ENCODE results near the gene TEDC1.
A peak's percentile ranks its signal among the peaks of the same experiment; 100 is the strongest.

TEDC1 gene

GRCh38 chr14:105468621-105469241 lies 22.3 kb upstream of the TEDC1 start:
- H3K27ac ChIP-seq (ENCODE audit: insufficient read depth, low read depth, low read length, poor library complexity, severe bottlenecking): no peak overlapping the region
- peaks cover 19% of the 10 kb centered on the region for H3K4me1 ChIP-seq (ENCODE audit: control insufficient read depth, insufficient read depth, low read length)
- peaks cover 6% of the 10 kb centered on the region for H3K36me3 ChIP-seq (ENCODE audit: control insufficient read depth, insufficient read depth, low read length)
- no peaks in the 10 kb centered on the region for H3K9me3 ChIP-seq (ENCODE audit: control insufficient read depth, low read length)
- H3K4me3 ChIP-seq (ENCODE audit: insufficient read depth, low read depth, low read length): no peak overlapping the region
- no peaks in the 10 kb centered on the region for H3K27me3 ChIP-seq (ENCODE audit: control insufficient read depth, insufficient read depth, low read length, poor library complexity, severe bottlenecking)
- WGBS, 2 experiments: 91 to 92% methylated on average over 19 of the region's 19 CpGs

GRCh38 chr14:105469456-105470349 lies 21.3 kb upstream of the TEDC1 start:
- H3K27ac ChIP-seq (ENCODE audit: insufficient read depth, low read depth, low read length, poor library complexity, severe bottlenecking): no peak overlapping the region
- peaks cover 21% of the 10 kb centered on the region for H3K4me1 ChIP-seq (ENCODE audit: control insufficient read depth, insufficient read depth, low read length)

GRCh38 chr14:105470350-105471296 lies 20.4 kb upstream of the TEDC1 start:
- peaks cover 3% of the 10 kb centered on the region for H3K36me3 ChIP-seq (ENCODE audit: control insufficient read depth, insufficient read depth, low read length)
- H3K4me1 ChIP-seq (ENCODE audit: control insufficient read depth, insufficient read depth, low read length): peaks cover 25% of the 10 kb centered on the region
- H3K9me3 ChIP-seq (ENCODE audit: control insufficient read depth, low read length): no peaks in the 10 kb centered on the region
- H3K4me3 ChIP-seq (ENCODE audit: insufficient read depth, low read depth, low read length): no peak overlapping the region
- WGBS, 2 experiments: 84% methylated on average over 27 to 32 of the region's 34 CpGs
- peaks cover 10% of the 10 kb centered on the region for H3K27me3 ChIP-seq (ENCODE audit: control insufficient read depth, insufficient read depth, low read length, poor library complexity, severe bottlenecking)
- H3K27ac ChIP-seq (ENCODE audit: insufficient read depth, low read depth, low read length, poor library complexity, severe bottlenecking): peak overlapping the region; percentile 19

More at GRCh38 chr14:105469456-105470349, 21.3 kb upstream of the TEDC1 start:
- no peaks in the 10 kb centered on the region for H3K9me3 ChIP-seq (ENCODE audit: control insufficient read depth, low read length)
- H3K36me3 ChIP-seq (ENCODE audit: control insufficient read depth, insufficient read depth, low read length): peaks cover 3% of the 10 kb centered on the region
- WGBS, 2 experiments: 93 to 94% methylated on average over 54 of the region's 54 CpGs
- H3K4me3 ChIP-seq (ENCODE audit: insufficient read depth, low read depth, low read length): no peak overlapping the region
- H3K27me3 ChIP-seq (ENCODE audit: control insufficient read depth, insufficient read depth, low read length, poor library complexity, severe bottlenecking): peaks cover under 1% of the 10 kb centered on the region

GRCh38 chr14:105471297-105471821 lies 19.7 kb upstream of the TEDC1 start:
- Histone ChIP-seq H3K9me3 (ENCODE audit: control insufficient read depth, low read length) (no peaks in the 10 kb centered on the region), H3K4me3 (ENCODE audit: insufficient read depth, low read depth, low read length) (no peak overlapping the region), H3K27ac (ENCODE audit: insufficient read depth, low read depth, low read length, poor library complexity, severe bottlenecking) (peak overlapping the region; percentile 19), H3K36me3 (ENCODE audit: control insufficient read depth, insufficient read depth, low read length) (peaks cover 2% of the 10 kb centered on the region), H3K4me1 (ENCODE audit: control insufficient read depth, insufficient read depth, low read length) (peaks cover 29% of the 10 kb centered on the region), H3K27me3 (ENCODE audit: control insufficient read depth, insufficient read depth, low read length, poor library complexity, severe bottlenecking) (peaks cover 17% of the 10 kb centered on the region)
- 66 to 69% methylated on average over 16 to 18 of the region's 19 CpGs for WGBS, 2 experiments

- Histone ChIP-seq H3K27me3 (ENCODE audit: control insufficient read depth, insufficient read depth, low read length, poor library complexity, severe bottlenecking) (peaks cover 23% of the 10 kb centered on the region), H3K27ac (ENCODE audit: insufficient read depth, low read depth, low read length, poor library complexity, severe bottlenecking) (no peak overlapping the region), H3K9me3 (ENCODE audit: control insufficient read depth, low read length) (no peaks in the 10 kb centered on the region), H3K4me1 (ENCODE audit: control insufficient read depth, insufficient read depth, low read length) (peaks cover 29% of the 10 kb centered on the region), H3K4me3 (ENCODE audit: insufficient read depth, low read depth, low read length) (no peak overlapping the region), H3K36me3 (ENCODE audit: control insufficient read depth, insufficient read depth, low read length) (no peaks in the 10 kb centered on the region)
- WGBS, 2 experiments: 90 to 92% methylated on average over 8 of the region's 8 CpGs
These were observed 19.1 kb upstream of the TEDC1 start for GRCh38 chr14:105471823-105472485.

- H3K4me1 ChIP-seq (ENCODE audit: control insufficient read depth, insufficient read depth, low read length): peaks cover 29% of the 10 kb centered on the region
- H3K4me3 ChIP-seq (ENCODE audit: insufficient read depth, low read depth, low read length): no peak overlapping the region
- no peak overlapping the region for H3K27ac ChIP-seq (ENCODE audit: insufficient read depth, low read depth, low read length, poor library complexity, severe bottlenecking)
- no peaks in the 10 kb centered on the region for H3K36me3 ChIP-seq (ENCODE audit: control insufficient read depth, insufficient read depth, low read length)
- H3K27me3 ChIP-seq (ENCODE audit: control insufficient read depth, insufficient read depth, low read length, poor library complexity, severe bottlenecking): peaks cover 29% of the 10 kb centered on the region
- 92% methylated on average over 12 of the region's 12 CpGs for WGBS, 2 experiments
- H3K9me3 ChIP-seq (ENCODE audit: control insufficient read depth, low read length): no peaks in the 10 kb centered on the region
These were observed 18.5 kb upstream of the TEDC1 start for GRCh38 chr14:105472486-105472991.

- 53 to 59% methylated on average over 7 of the region's 7 CpGs for WGBS, 2 experiments
- no peak overlapping the region for H3K27ac ChIP-seq (ENCODE audit: insufficient read depth, low read depth, low read length, poor library complexity, severe bottlenecking)
- peaks cover 29% of the 10 kb centered on the region for H3K4me1 ChIP-seq (ENCODE audit: control insufficient read depth, insufficient read depth, low read length)
- H3K4me3 ChIP-seq (ENCODE audit: insufficient read depth, low read depth, low read length): peak overlapping the region; percentile 46
- H3K27me3 ChIP-seq (ENCODE audit: control insufficient read depth, insufficient read depth, low read length, poor library complexity, severe bottlenecking): peaks cover 35% of the 10 kb centered on the region
- H3K9me3 ChIP-seq (ENCODE audit: control insufficient read depth, low read length): no peaks in the 10 kb centered on the region
- no peaks in the 10 kb centered on the region for H3K36me3 ChIP-seq (ENCODE audit: control insufficient read depth, insufficient read depth, low read length)
These were observed 17.9 kb upstream of the TEDC1 start for GRCh38 chr14:105473033-105473676.

GRCh38 chr14:105473677-105474482 lies 17.2 kb upstream of the TEDC1 start:
- peak overlapping the region; percentile 94 for H3K27ac ChIP-seq (ENCODE audit: insufficient read depth, low read depth, low read length, poor library complexity, severe bottlenecking)
- H3K9me3 ChIP-seq (ENCODE audit: control insufficient read depth, low read length): no peaks in the 10 kb centered on the region
- 5% methylated on average over 60 of the region's 60 CpGs for WGBS, 2 experiments
- peak overlapping the region; percentile 46 for H3K4me3 ChIP-seq (ENCODE audit: insufficient read depth, low read depth, low read length)
- H3K27me3 ChIP-seq (ENCODE audit: control insufficient read depth, insufficient read depth, low read length, poor library complexity, severe bottlenecking): peaks cover 42% of the 10 kb centered on the region
- no peaks in the 10 kb centered on the region for H3K36me3 ChIP-seq (ENCODE audit: control insufficient read depth, insufficient read depth, low read length)
- peaks cover 29% of the 10 kb centered on the region for H3K4me1 ChIP-seq (ENCODE audit: control insufficient read depth, insufficient read depth, low read length)
